HUES6 (cell line): ENCODE measurements around the gene TXK.

Experiments
- H3K27ac ChIP-seq: 2 replicates; pipeline ENCODE4 v1.7.0; 2013; ENCODE audit warnings: low read depth, mild to moderate bottlenecking, low read length, inconsistent platforms
- H3K27me3 ChIP-seq: 2 replicates; pipeline ENCODE4 v1.6.1; 2013; ENCODE audit warnings: low read length; ENCODE audit not compliant: control insufficient read depth, insufficient read depth
- H3K36me3 ChIP-seq: 2 replicates; pipeline ENCODE4 v1.6.1; 2013; ENCODE audit warnings: low read length; ENCODE audit not compliant: control insufficient read depth, insufficient read depth
- H3K4me1 ChIP-seq: 2 replicates; pipeline ENCODE4 v1.6.1; 2013; ENCODE audit warnings: low read length; ENCODE audit not compliant: control insufficient read depth, insufficient read depth
- H3K4me3 ChIP-seq: 2 replicates; pipeline ENCODE4 v1.5.1; 2013; ENCODE audit warnings: low read depth, low read length
- H3K9ac ChIP-seq: one replicate; pipeline ENCODE4 v1.6.1; 2013; ENCODE audit warnings: mild to moderate bottlenecking, low read length
- H3K9me3 ChIP-seq: 2 replicates; pipeline ENCODE4 v1.6.1; 2013; ENCODE audit warnings: low read depth, low read length; ENCODE audit not compliant: control insufficient read depth, insufficient read depth

Gene TXK

GRCh38 chr4:48103483-48104139, 30.4 kb downstream of the TXK start:
- no peaks in the 10 kb centered on the region for H3K9me3 ChIP-seq
- no peaks in the 10 kb centered on the region for H3K36me3 ChIP-seq
- no peaks in the 10 kb centered on the region for H3K27me3 ChIP-seq
- no peak overlapping the region for H3K27ac ChIP-seq
- H3K9ac ChIP-seq, result no peak overlapping the region
- H3K4me1 ChIP-seq, result no peaks in the 10 kb centered on the region
- no peak overlapping the region for H3K4me3 ChIP-seq

GRCh38 chr4:48102303-48102702, 31.7 kb downstream of the TXK start:
- H3K27ac ChIP-seq, result no peak overlapping the region
- no peaks in the 10 kb centered on the region for H3K36me3 ChIP-seq
- no peaks in the 10 kb centered on the region for H3K4me1 ChIP-seq
- no peak overlapping the region for H3K4me3 ChIP-seq
- no peaks in the 10 kb centered on the region for H3K27me3 ChIP-seq
- H3K9ac ChIP-seq, result no peak overlapping the region
- H3K9me3 ChIP-seq, result no peaks in the 10 kb centered on the region

- no peaks in the 10 kb centered on the region for H3K36me3 ChIP-seq
- no peaks in the 10 kb centered on the region for H3K9me3 ChIP-seq
- H3K9ac ChIP-seq, result no peak overlapping the region
- H3K4me3 ChIP-seq, result no peak overlapping the region
- no peak overlapping the region for H3K27ac ChIP-seq
- H3K27me3 ChIP-seq, result no peaks in the 10 kb centered on the region
- H3K4me1 ChIP-seq, result no peaks in the 10 kb centered on the region
Measured at GRCh38 chr4:48100256-48100655, 33.8 kb downstream of the TXK start.

- Histone ChIP-seq H3K36me3 (no peaks in the 10 kb centered on the region), H3K9me3 (no peaks in the 10 kb centered on the region), H3K27ac (no peak overlapping the region), H3K27me3 (no peaks in the 10 kb centered on the region), H3K9ac (no peak overlapping the region), H3K4me3 (no peak overlapping the region), H3K4me1 (no peaks in the 10 kb centered on the region)
Measured at GRCh38 chr4:48095441-48095840, 38.6 kb downstream of the TXK start.

- Histone ChIP-seq H3K36me3 (no peaks in the 10 kb centered on the region), H3K27me3 (no peaks in the 10 kb centered on the region), H3K9me3 (no peaks in the 10 kb centered on the region), H3K27ac (no peak overlapping the region), H3K9ac (no peak overlapping the region), H3K4me3 (no peak overlapping the region), H3K4me1 (no peaks in the 10 kb centered on the region)
Measured at GRCh38 chr4:48093991-48094416, 40.0 kb downstream of the TXK start.

- H3K4me3 ChIP-seq, result no peak overlapping the region
- H3K4me1 ChIP-seq, result no peaks in the 10 kb centered on the region
- H3K9me3 ChIP-seq, result no peaks in the 10 kb centered on the region
- H3K27me3 ChIP-seq, result no peaks in the 10 kb centered on the region
- H3K27ac ChIP-seq, result no peak overlapping the region
- H3K36me3 ChIP-seq, result no peaks in the 10 kb centered on the region
- no peak overlapping the region for H3K9ac ChIP-seq
Measured at GRCh38 chr4:48090621-48091020, 43.4 kb downstream of the TXK start.

GRCh38 chr4:48085821-48086589, 48.0 kb downstream of the TXK start:
- no peak overlapping the region for H3K9ac ChIP-seq

GRCh38 chr4:48082956-48083355, 51.1 kb downstream of the TXK start:
- no peak overlapping the region for H3K4me3 ChIP-seq

More at GRCh38 chr4:48085821-48086589, 48.0 kb downstream of the TXK start:
- Histone ChIP-seq H3K4me3 (no peak overlapping the region), H3K27me3 (no peaks in the 10 kb centered on the region), H3K36me3 (no peaks in the 10 kb centered on the region), H3K9me3 (no peaks in the 10 kb centered on the region), H3K4me1 (no peaks in the 10 kb centered on the region), H3K27ac (no peak overlapping the region)

GRCh38 chr4:48081196-48081595, 52.9 kb downstream of the TXK start:
- Histone ChIP-seq H3K4me1 (no peaks in the 10 kb centered on the region), H3K27ac (no peak overlapping the region), H3K4me3 (no peak overlapping the region), H3K9me3 (no peaks in the 10 kb centered on the region), H3K36me3 (no peaks in the 10 kb centered on the region), H3K27me3 (no peaks in the 10 kb centered on the region), H3K9ac (no peak overlapping the region)

More at GRCh38 chr4:48082956-48083355, 51.1 kb downstream of the TXK start:
- H3K9me3 ChIP-seq, result no peaks in the 10 kb centered on the region
- H3K27ac ChIP-seq, result no peak overlapping the region
- H3K4me1 ChIP-seq, result no peaks in the 10 kb centered on the region
- H3K27me3 ChIP-seq, result no peaks in the 10 kb centered on the region
- no peak overlapping the region for H3K9ac ChIP-seq
- H3K36me3 ChIP-seq, result no peaks in the 10 kb centered on the region

- H3K9me3 ChIP-seq, result no peaks in the 10 kb centered on the region
- H3K4me1 ChIP-seq, result no peaks in the 10 kb centered on the region
- H3K27me3 ChIP-seq, result no peaks in the 10 kb centered on the region
- H3K36me3 ChIP-seq, result no peaks in the 10 kb centered on the region
- no peak overlapping the region for H3K9ac ChIP-seq
- H3K4me3 ChIP-seq, result no peak overlapping the region
- H3K27ac ChIP-seq, result no peak overlapping the region
Measured at GRCh38 chr4:48079972-48080391, 54.1 kb downstream of the TXK start.

- H3K27ac ChIP-seq, result no peak overlapping the region
Measured at GRCh38 chr4:48078862-48079655, 55.0 kb downstream of the TXK start.

More at GRCh38 chr4:48078862-48079655, 55.0 kb downstream of the TXK start:
- Histone ChIP-seq H3K36me3 (no peaks in the 10 kb centered on the region), H3K9me3 (no peaks in the 10 kb centered on the region), H3K27me3 (no peaks in the 10 kb centered on the region), H3K9ac (no peak overlapping the region), H3K4me1 (no peaks in the 10 kb centered on the region), H3K4me3 (no peak overlapping the region)
